ENCODE data around the gene RAB24. TPM values are rescaled to one million over a fixed set of nuclear protein-coding genes. Genes with fewer than 3 reads are reported as not detected.

Gene RAB24
- total RNA-seq, 3 donors from 2014 or later, result 23.4 to 33.1 (median 29.5) TPM

DNA sequence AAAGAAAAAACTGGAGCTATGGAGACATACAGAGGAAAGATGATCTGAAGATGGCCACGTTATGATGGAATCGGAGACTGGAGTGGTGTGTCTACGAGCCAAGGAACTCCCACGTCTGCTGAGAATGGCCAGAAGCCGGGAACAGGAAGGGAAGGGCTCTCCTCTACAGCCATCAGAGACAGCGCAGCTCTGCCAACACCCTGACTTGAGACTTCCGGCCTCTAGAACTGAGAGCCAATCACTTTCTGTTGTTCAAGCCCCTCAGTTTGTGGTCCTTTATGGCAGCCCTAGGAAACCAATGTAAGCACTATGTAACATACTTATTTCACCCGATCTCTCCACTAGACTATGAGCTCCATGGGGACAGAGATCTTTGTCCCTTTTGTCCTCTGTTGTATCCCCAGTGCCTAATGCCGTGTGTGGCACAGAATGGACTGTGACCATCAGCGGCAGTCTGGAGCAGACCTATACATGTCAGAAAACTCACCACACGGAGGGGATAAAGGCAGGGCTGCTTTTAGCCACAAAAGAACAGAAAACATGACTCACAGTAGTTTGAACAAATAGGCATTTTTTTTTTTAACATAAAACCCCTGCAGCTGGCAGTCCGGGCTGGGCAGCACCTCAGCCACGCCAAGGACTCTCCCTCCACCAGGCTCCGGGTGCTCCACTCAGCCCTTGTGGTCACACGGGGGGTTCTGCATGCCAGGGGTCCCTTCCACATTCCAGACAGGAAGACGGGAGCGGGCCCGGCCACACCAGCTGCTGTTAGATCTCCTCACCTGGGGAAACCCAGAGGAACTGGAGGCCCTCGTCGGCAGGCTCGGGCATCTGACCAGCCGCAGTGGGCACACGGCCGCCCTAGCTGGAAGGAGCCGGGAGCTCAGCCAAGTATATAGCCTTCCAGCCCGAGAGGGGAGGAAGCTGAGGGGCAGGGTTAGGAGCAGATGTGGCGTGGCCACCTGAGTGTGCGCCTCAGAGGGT is 24.3 kb upstream of the RAB24 start:
- ATAC-seq (peak; percentile 28), DNase-seq (peak in 1 of 3 donors; percentile 21)
- intact Hi-C loops (cut with DNase I, micrococcal nuclease), result no loop called here
- Histone ChIP-seq H3K9me3 (no peaks in the 10 kb centered on the region), H3K36me3 (ENCODE audit: low read depth) (no peaks in the 10 kb centered on the region), H3K4me3 (no peak overlapping the region), H3K4me1 (ENCODE audit: low read depth) (peaks cover 12% of the 10 kb centered on the region)
- TF ChIP-seq, protein P1, sequence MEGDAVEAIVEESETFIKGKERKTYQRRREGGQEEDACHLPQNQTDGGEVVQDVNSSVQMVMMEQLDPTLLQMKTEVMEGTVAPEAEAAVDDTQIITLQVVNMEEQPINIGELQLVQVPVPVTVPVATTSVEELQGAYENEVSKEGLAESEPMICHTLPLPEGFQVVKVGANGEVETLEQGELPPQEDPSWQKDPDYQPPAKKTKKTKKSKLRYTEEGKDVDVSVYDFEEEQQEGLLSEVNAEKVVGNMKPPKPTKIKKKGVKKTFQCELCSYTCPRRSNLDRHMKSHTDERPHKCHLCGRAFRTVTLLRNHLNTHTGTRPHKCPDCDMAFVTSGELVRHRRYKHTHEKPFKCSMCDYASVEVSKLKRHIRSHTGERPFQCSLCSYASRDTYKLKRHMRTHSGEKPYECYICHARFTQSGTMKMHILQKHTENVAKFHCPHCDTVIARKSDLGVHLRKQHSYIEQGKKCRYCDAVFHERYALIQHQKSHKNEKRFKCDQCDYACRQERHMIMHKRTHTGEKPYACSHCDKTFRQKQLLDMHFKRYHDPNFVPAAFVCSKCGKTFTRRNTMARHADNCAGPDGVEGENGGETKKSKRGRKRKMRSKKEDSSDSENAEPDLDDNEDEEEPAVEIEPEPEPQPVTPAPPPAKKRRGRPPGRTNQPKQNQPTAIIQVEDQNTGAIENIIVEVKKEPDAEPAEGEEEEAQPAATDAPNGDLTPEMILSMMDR (IDR thresholded peaks at IDR 0.05), result no peak

DNA sequence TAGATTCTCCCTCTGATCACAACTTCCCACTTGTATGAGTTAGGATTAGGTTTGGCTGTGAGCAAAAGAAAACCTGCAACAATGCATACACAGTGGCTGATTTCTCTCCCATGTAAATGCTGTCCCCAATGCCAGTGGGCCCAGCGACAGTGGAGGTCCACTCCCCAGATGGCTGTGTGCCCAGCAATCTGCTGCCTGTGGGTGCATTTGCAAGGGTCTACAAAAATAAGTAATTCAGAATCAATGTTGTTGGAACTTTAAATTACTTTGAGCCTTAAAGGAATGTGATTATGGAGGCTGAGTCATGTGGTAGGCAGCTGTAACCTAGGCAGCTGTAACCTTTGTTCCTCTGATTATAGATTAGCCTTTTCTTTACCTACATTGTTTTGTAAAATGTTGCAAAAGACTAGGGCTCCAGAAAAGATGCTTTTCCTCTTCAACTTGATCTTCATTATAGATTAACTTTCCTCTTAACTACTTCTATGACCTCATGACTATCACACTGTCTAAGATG is 22.4 kb upstream of the RAB24 start:
- Histone ChIP-seq H3K36me3 (ENCODE audit: low read depth) (no peaks in the 10 kb centered on the region), H3K9me3 (no peaks in the 10 kb centered on the region), H3K4me3 (no peak overlapping the region), H3K4me1 (ENCODE audit: low read depth) (peaks cover 12% of the 10 kb centered on the region)
- TF ChIP-seq, protein P1 (IDR thresholded peaks at IDR 0.05), result no peak
- DNase-seq (peak in 1 of 3 donors; percentile 22), ATAC-seq (peak; percentile 84)
- intact Hi-C loops (cut with DNase I, micrococcal nuclease), result no loop called here

DNA sequence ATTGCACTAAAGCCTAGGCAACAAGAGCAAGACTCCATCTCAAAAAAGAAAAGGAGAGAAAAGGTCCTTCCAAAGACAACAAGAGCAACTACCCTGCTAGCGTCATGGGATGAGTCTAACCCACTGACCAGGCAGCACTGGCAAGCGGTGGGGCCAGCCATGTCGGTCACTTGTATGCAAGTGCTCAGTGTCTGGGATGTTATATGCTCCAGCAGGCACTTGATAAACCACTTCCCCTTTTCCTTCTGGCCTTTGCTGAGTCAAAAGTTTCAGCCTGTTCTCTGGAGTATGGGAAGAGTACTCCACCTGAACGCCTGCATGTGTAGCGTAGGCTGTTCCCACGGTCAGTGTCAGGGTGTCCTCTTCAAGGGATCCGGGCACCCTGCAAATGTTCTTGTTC is 17.4 kb upstream of the RAB24 start:
- H3K4me3 ChIP-seq, result no peak overlapping the region
- no peaks in the 10 kb centered on the region for H3K9me3 ChIP-seq
- ATAC-seq (peak; percentile 20), DNase-seq (peak in 1 of 3 donors; percentile 22)
- H3K4me1 ChIP-seq (ENCODE audit: low read depth), result peaks cover 6% of the 10 kb centered on the region
- no peaks in the 10 kb centered on the region for H3K36me3 ChIP-seq (ENCODE audit: low read depth)
- intact Hi-C loops (cut with DNase I, micrococcal nuclease), result no loop called here
- TF ChIP-seq, protein P1 (IDR thresholded peaks at IDR 0.05), result no peak

DNA sequence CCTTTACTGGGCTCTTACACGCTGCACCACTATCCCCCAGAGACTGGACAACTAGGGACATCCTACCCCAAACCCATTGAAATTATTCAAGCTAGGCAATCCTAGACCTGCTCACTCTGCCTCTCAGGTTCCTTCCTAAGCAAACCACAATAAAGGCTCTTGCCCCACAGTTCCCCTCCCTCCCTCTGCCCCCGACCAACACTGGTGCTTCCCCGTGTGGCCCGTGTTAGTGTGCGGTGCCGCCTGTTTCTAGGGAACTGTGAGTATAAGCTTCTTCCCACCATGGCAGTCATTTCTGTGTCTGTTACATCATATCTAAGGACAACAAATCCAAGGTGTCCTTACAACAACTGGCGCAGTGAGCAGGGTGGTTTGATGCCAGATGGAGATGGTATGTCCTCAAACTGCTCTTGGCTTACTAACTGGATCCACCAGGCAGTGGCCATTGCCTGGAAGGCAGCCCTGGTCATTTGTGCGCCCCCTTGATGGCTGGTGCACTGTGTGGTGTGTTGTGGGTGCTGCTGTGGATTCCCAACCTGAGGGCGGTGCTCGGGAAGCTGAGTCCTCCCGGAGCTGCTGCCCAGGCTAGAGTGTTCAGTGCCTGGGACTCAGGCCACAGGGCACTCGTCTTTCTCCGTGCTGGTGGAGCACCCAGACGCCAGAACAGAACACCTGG is 16.5 kb upstream of the RAB24 start:
- intact Hi-C loops (cut with DNase I, micrococcal nuclease), result loop anchor here in 1 of 2 donors (10.0 kb wide), 1 partner anchor 45 kb away; no protein-coding TSS in a partner anchor
- ATAC-seq, result peak; percentile 11
- peak in 1 of 3 donors; percentile 23 for DNase-seq
- no peak overlapping the region for H3K4me3 ChIP-seq
- H3K36me3 ChIP-seq (ENCODE audit: low read depth), result no peaks in the 10 kb centered on the region
- no peaks in the 10 kb centered on the region for H3K9me3 ChIP-seq
- TF ChIP-seq, protein P1 (IDR thresholded peaks at IDR 0.05), result no peak
- H3K4me1 ChIP-seq (ENCODE audit: low read depth), result no peaks in the 10 kb centered on the region

DNA sequence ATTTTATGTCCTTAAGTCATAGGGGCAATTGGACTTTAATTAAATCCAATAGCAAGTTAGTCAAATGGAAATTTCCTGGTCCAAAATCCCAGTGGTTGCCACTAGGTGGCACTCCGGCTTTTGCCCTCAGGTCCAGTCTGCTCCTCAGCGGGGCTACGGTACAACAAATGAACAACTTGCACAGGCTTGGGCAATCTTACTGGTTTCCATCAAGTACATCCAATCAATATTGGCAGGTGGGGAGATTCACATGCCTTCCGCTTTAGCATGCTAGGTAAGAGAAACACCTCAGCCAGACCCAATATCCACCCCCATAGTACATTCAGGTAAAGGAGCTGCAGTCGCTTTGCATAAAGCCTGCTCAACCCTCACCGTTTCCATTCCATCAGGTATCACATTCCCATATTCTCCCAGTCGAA is 14.4 kb upstream of the RAB24 start:
- ATAC-seq (peak; percentile 82), DNase-seq (peak; percentile 60 to 91 (median 75))
- H3K4me3 ChIP-seq, result no peak overlapping the region
- H3K4me1 ChIP-seq (ENCODE audit: low read depth), result peaks cover 2% of the 10 kb centered on the region
- intact Hi-C loops (cut with DNase I, micrococcal nuclease), result loop anchor here in 1 of 2 donors (10.0 kb wide), 1 partner anchor 47 kb away; no protein-coding TSS in a partner anchor
- TF ChIP-seq, protein P1 (IDR thresholded peaks at IDR 0.05), result peak; percentile 79
- no peaks in the 10 kb centered on the region for H3K9me3 ChIP-seq
- no peaks in the 10 kb centered on the region for H3K36me3 ChIP-seq (ENCODE audit: low read depth)

Measured in mucosa of descending colon (tissue), 3 donors.